ENCODE results near the gene SH3PXD2A.
"Not testable (repeated sequence)": the region's sequence is repeated elsewhere in the genome, so short reads cannot be mapped to it uniquely, and the experiment has no call there.

Gene SH3PXD2A

GRCh38 chr10:103778358-103779139 lies 76.8 kb downstream of the SH3PXD2A start:
- Histone ChIP-seq H3K27me3 (ENCODE audit: control insufficient read depth, insufficient read depth, low read length) (no peaks in the 10 kb centered on the region), H3K36me3 (ENCODE audit: control insufficient read depth, insufficient read depth, low read length) (no peaks in the 10 kb centered on the region), H3K4me1 (ENCODE audit: control insufficient read depth, insufficient read depth, low read length) (no peaks in the 10 kb centered on the region), H3K4me3 (ENCODE audit: low read depth, low read length) (no peak overlapping the region), H3K9ac (ENCODE audit: low read depth, low read length) (no peak overlapping the region), H3K9me3 (ENCODE audit: control insufficient read depth, insufficient read depth, low read length) (no peaks in the 10 kb centered on the region)

GRCh38 chr10:103776878-103777591 lies 78.3 kb downstream of the SH3PXD2A start:
- Histone ChIP-seq H3K36me3 (ENCODE audit: control insufficient read depth, insufficient read depth, low read length) (no peaks in the 10 kb centered on the region), H3K9ac (ENCODE audit: low read depth, low read length) (no peak overlapping the region), H3K4me3 (ENCODE audit: low read depth, low read length) (no peak overlapping the region), H3K27me3 (ENCODE audit: control insufficient read depth, insufficient read depth, low read length) (no peaks in the 10 kb centered on the region), H3K4me1 (ENCODE audit: control insufficient read depth, insufficient read depth, low read length) (no peaks in the 10 kb centered on the region), H3K9me3 (ENCODE audit: control insufficient read depth, insufficient read depth, low read length) (no peaks in the 10 kb centered on the region)

- Histone ChIP-seq H3K9ac (ENCODE audit: low read depth, low read length) (no peak overlapping the region), H3K9me3 (ENCODE audit: control insufficient read depth, insufficient read depth, low read length) (no peaks in the 10 kb centered on the region), H3K4me3 (ENCODE audit: low read depth, low read length) (no peak overlapping the region), H3K36me3 (ENCODE audit: control insufficient read depth, insufficient read depth, low read length) (no peaks in the 10 kb centered on the region), H3K27me3 (ENCODE audit: control insufficient read depth, insufficient read depth, low read length) (no peaks in the 10 kb centered on the region), H3K4me1 (ENCODE audit: control insufficient read depth, insufficient read depth, low read length) (no peaks in the 10 kb centered on the region)
Measured at GRCh38 chr10:103775776-103776175, 79.6 kb downstream of the SH3PXD2A start.

GRCh38 chr10:103772846-103773245 lies 82.5 kb downstream of the SH3PXD2A start:
- H3K4me1 ChIP-seq (ENCODE audit: control insufficient read depth, insufficient read depth, low read length): not testable (repeated sequence)

GRCh38 chr10:103772096-103772845 lies 83.1 kb downstream of the SH3PXD2A start:
- peak overlapping the region; percentile 85 for H3K4me3 ChIP-seq (ENCODE audit: low read depth, low read length)
- H3K27me3 ChIP-seq (ENCODE audit: control insufficient read depth, insufficient read depth, low read length): no peaks in the 10 kb centered on the region
- no peaks in the 10 kb centered on the region for H3K36me3 ChIP-seq (ENCODE audit: control insufficient read depth, insufficient read depth, low read length)
- peaks cover 5% of the 10 kb centered on the region for H3K4me1 ChIP-seq (ENCODE audit: control insufficient read depth, insufficient read depth, low read length)
- H3K9me3 ChIP-seq (ENCODE audit: control insufficient read depth, insufficient read depth, low read length): no peaks in the 10 kb centered on the region
- peak overlapping the region; percentile 54 for H3K9ac ChIP-seq (ENCODE audit: low read depth, low read length)

More at GRCh38 chr10:103772846-103773245, 82.5 kb downstream of the SH3PXD2A start:
- H3K9ac ChIP-seq (ENCODE audit: low read depth, low read length); H3K27me3 ChIP-seq (ENCODE audit: control insufficient read depth, insufficient read depth, low read length); H3K9me3 ChIP-seq (ENCODE audit: control insufficient read depth, insufficient read depth, low read length); H3K36me3 ChIP-seq (ENCODE audit: control insufficient read depth, insufficient read depth, low read length): not testable (repeated sequence)
- peak overlapping the region; percentile 85 for H3K4me3 ChIP-seq (ENCODE audit: low read depth, low read length)

GRCh38 chr10:103770139-103770538 lies 85.2 kb downstream of the SH3PXD2A start:
- Histone ChIP-seq H3K9me3 (ENCODE audit: control insufficient read depth, insufficient read depth, low read length) (no peaks in the 10 kb centered on the region), H3K9ac (ENCODE audit: low read depth, low read length) (no peak overlapping the region), H3K4me1 (ENCODE audit: control insufficient read depth, insufficient read depth, low read length) (peaks cover 7% of the 10 kb centered on the region), H3K4me3 (ENCODE audit: low read depth, low read length) (no peak overlapping the region), H3K36me3 (ENCODE audit: control insufficient read depth, insufficient read depth, low read length) (no peaks in the 10 kb centered on the region), H3K27me3 (ENCODE audit: control insufficient read depth, insufficient read depth, low read length) (no peaks in the 10 kb centered on the region)

GRCh38 chr10:103769176-103769575 lies 86.2 kb downstream of the SH3PXD2A start:
- H3K9ac ChIP-seq (ENCODE audit: low read depth, low read length): no peak overlapping the region
- H3K9me3 ChIP-seq (ENCODE audit: control insufficient read depth, insufficient read depth, low read length): no peaks in the 10 kb centered on the region
- no peaks in the 10 kb centered on the region for H3K27me3 ChIP-seq (ENCODE audit: control insufficient read depth, insufficient read depth, low read length)
- no peaks in the 10 kb centered on the region for H3K36me3 ChIP-seq (ENCODE audit: control insufficient read depth, insufficient read depth, low read length)
- H3K4me1 ChIP-seq (ENCODE audit: control insufficient read depth, insufficient read depth, low read length): peaks cover 7% of the 10 kb centered on the region
- H3K4me3 ChIP-seq (ENCODE audit: low read depth, low read length): no peak overlapping the region

GRCh38 chr10:103768345-103768744 lies 87.0 kb downstream of the SH3PXD2A start:
- H3K36me3 ChIP-seq (ENCODE audit: control insufficient read depth, insufficient read depth, low read length): no peaks in the 10 kb centered on the region

GRCh38 chr10:103767756-103768155 lies 87.6 kb downstream of the SH3PXD2A start:
- Histone ChIP-seq H3K4me3 (ENCODE audit: low read depth, low read length) (no peak overlapping the region), H3K9me3 (ENCODE audit: control insufficient read depth, insufficient read depth, low read length) (no peaks in the 10 kb centered on the region), H3K36me3 (ENCODE audit: control insufficient read depth, insufficient read depth, low read length) (no peaks in the 10 kb centered on the region), H3K4me1 (ENCODE audit: control insufficient read depth, insufficient read depth, low read length) (peaks cover 11% of the 10 kb centered on the region), H3K9ac (ENCODE audit: low read depth, low read length) (no peak overlapping the region), H3K27me3 (ENCODE audit: control insufficient read depth, insufficient read depth, low read length) (no peaks in the 10 kb centered on the region)

More at GRCh38 chr10:103768345-103768744, 87.0 kb downstream of the SH3PXD2A start:
- no peaks in the 10 kb centered on the region for H3K27me3 ChIP-seq (ENCODE audit: control insufficient read depth, insufficient read depth, low read length)
- peak overlapping the region; percentile 8 for H3K9ac ChIP-seq (ENCODE audit: low read depth, low read length)
- H3K9me3 ChIP-seq (ENCODE audit: control insufficient read depth, insufficient read depth, low read length): no peaks in the 10 kb centered on the region
- no peak overlapping the region for H3K4me3 ChIP-seq (ENCODE audit: low read depth, low read length)
- peaks cover 8% of the 10 kb centered on the region for H3K4me1 ChIP-seq (ENCODE audit: control insufficient read depth, insufficient read depth, low read length)

- Histone ChIP-seq H3K4me1 (ENCODE audit: control insufficient read depth, insufficient read depth, low read length) (peaks cover 11% of the 10 kb centered on the region), H3K9ac (ENCODE audit: low read depth, low read length) (no peak overlapping the region), H3K4me3 (ENCODE audit: low read depth, low read length) (no peak overlapping the region), H3K27me3 (ENCODE audit: control insufficient read depth, insufficient read depth, low read length) (no peaks in the 10 kb centered on the region), H3K9me3 (ENCODE audit: control insufficient read depth, insufficient read depth, low read length) (no peaks in the 10 kb centered on the region), H3K36me3 (ENCODE audit: control insufficient read depth, insufficient read depth, low read length) (no peaks in the 10 kb centered on the region)
Measured at GRCh38 chr10:103766751-103767505, 88.4 kb downstream of the SH3PXD2A start.

- H3K27me3 ChIP-seq (ENCODE audit: control insufficient read depth, insufficient read depth, low read length): no peaks in the 10 kb centered on the region
- H3K9me3 ChIP-seq (ENCODE audit: control insufficient read depth, insufficient read depth, low read length): no peaks in the 10 kb centered on the region
- no peaks in the 10 kb centered on the region for H3K36me3 ChIP-seq (ENCODE audit: control insufficient read depth, insufficient read depth, low read length)
- peaks cover 11% of the 10 kb centered on the region for H3K4me1 ChIP-seq (ENCODE audit: control insufficient read depth, insufficient read depth, low read length)
- no peak overlapping the region for H3K4me3 ChIP-seq (ENCODE audit: low read depth, low read length)
- H3K9ac ChIP-seq (ENCODE audit: low read depth, low read length): no peak overlapping the region
Measured at GRCh38 chr10:103765981-103766380, 89.4 kb downstream of the SH3PXD2A start.

All from iPS-15b (cell line).